Fibroblast of the aortic adventitia (primary cell): ENCODE data around the gene LITAFD. TPM values are rescaled to one million over a fixed set of nuclear protein-coding genes. Genes with fewer than 3 reads are reported as not detected.
A peak's percentile ranks its signal among the peaks of the same experiment; 100 is the strongest.

Experiments used
- DNase-seq: peaks from one replicate; pipeline ENCODE4 v3.0.0-alpha.2; 2010; ENCODE audit warnings: low read depth
- H3K4me3 ChIP-seq: 2 replicates; pipeline ENCODE4 v1.5.1; 2011; ENCODE audit warnings: low read depth, mild to moderate bottlenecking, control low read depth, low read length, moderate library complexity
- total RNA-seq: library from RNA; depleted of rRNA; stranded (reverse); fragments of >200 nt; gene quantifications from 2 replicates; pipeline ENCODE4 v1.2.3, GENCODE V29; 2012; ENCODE audit warnings: low replicate concordance
- TF ChIP-seq, protein P1 (sequence below): IDR thresholded peaks from 2 replicates; pipeline ENCODE4 v1.5.1; 2011; ENCODE audit warnings: mild to moderate bottlenecking, low read length, control low read depth, inconsistent platforms; ENCODE audit not compliant: insufficient read depth

The LITAFD gene
- total RNA-seq, 1 donor = not detected

DNA sequence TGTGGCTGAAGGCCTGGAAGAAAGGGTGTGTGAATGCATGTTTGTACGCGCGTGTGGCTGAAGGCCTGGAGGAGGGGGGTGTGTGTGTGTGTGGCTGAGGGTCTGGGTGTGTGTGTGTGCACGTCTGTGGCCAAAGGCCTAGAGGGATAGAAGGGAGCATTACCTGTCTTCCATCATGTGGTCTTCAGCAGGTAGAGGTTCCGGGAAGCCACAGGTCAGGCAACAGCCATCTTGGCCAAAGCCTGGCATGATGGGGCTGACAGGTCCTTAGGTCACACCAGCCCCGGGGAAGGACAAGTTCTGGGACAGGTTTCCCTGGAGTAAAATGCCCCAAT is 5.2 kb downstream of the LITAFD start:
- DNase-seq = no peak
- TF ChIP-seq, protein P1, sequence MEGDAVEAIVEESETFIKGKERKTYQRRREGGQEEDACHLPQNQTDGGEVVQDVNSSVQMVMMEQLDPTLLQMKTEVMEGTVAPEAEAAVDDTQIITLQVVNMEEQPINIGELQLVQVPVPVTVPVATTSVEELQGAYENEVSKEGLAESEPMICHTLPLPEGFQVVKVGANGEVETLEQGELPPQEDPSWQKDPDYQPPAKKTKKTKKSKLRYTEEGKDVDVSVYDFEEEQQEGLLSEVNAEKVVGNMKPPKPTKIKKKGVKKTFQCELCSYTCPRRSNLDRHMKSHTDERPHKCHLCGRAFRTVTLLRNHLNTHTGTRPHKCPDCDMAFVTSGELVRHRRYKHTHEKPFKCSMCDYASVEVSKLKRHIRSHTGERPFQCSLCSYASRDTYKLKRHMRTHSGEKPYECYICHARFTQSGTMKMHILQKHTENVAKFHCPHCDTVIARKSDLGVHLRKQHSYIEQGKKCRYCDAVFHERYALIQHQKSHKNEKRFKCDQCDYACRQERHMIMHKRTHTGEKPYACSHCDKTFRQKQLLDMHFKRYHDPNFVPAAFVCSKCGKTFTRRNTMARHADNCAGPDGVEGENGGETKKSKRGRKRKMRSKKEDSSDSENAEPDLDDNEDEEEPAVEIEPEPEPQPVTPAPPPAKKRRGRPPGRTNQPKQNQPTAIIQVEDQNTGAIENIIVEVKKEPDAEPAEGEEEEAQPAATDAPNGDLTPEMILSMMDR = no peak
- H3K4me3 ChIP-seq = no peak overlapping the region

GRCh38 chr16:8887952-8888560 is 5.9 kb downstream of the LITAFD start:
- TF ChIP-seq, protein P1 = no peak
- no peak overlapping the region for H3K4me3 ChIP-seq
- DNase-seq = peak; percentile 33

DNA sequence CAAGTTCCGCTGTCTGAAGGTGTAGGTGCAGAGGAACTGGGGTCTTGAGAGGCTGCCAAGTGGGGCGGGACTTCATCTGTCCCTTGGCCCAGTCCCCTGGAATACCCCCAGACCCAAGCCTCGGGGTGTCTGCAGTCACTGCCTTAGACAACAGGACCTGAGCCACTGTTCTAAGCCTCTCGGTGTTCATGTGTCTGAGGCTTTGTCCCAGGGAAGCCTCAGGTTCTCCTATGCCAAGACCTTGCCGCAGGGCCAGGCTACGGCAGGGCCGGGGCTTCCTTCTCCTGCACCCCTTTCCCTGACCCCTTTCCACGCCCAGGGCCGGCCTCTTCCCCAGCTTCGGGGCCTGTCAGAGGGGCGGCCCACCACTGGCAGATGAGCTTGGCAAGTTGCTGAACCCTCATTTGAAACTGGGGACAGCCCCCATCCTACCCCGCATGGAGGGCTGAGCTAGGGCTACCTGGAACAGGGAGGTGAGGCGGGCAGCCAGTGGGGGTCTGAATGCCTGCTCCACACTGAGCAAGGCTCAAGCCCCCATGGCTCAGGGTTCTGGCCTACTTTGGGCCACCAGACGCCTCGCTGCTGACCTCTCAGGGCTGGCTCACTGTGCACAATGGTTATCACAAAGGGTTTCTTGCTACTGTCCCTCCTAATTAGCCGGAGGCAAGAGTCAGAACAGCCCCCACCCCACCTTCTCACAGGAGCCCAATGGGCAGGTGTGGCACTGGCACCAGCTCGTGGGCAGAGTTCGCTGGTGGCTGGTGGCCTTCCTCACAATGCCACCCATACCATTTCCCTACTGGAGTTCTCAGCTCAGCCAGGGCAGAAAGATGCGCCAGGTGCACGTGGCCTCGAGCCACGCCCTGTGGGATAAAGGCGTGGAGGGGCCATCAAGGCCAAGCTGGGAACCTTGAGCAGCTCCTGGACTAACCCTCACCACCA is 7.1 kb downstream of the LITAFD start:
- no peak overlapping the region for H3K4me3 ChIP-seq
- TF ChIP-seq, protein P1 = no peak
- no peak for DNase-seq

GRCh38 chr16:8889893-8890548 is 7.9 kb downstream of the LITAFD start:
- no peak for DNase-seq
- TF ChIP-seq, protein P1 = no peak
- H3K4me3 ChIP-seq = no peak overlapping the region

DNA sequence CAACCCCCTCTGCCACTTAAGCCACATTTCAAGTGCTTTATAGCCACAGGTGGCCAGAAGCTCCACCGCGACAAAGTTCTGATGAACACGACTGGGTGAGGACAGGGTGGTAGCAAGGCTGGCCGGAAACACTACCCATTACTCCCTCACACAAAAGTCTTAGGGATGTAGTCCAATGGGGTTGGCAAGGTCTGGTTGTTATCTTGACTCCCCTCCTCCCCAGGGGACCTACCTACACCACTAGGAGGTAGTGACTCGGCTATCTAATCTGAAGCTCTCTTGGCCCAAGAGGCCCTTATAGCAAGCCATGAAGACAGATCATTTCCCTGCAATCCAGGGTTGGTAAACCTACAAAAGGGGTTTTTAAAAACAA is 8.4 kb downstream of the LITAFD start:
- H3K4me3 ChIP-seq = no peak overlapping the region
- TF ChIP-seq, protein P1 = no peak
- no peak for DNase-seq

GRCh38 chr16:8892101-8892575 is 10.0 kb downstream of the LITAFD start:
- DNase-seq = no peak
- H3K4me3 ChIP-seq = no peak overlapping the region
- TF ChIP-seq, protein P1 = no peak
